D721Med (cell line): ENCODE results near the gene RAD54L.
A peak's percentile ranks its signal among the peaks of the same experiment; 100 is the strongest.
"Not testable (repeated sequence)": the region's sequence is repeated elsewhere in the genome, so short reads cannot be mapped to it uniquely, and the experiment has no call there.

ENCODE experiments used
- DNase-seq: peaks from one replicate; pipeline ENCODE4 v3.0.0; 2011; ENCODE audit warnings: low spot score; ENCODE audit not compliant: insufficient read length
- FAIRE-seq: peaks from 2 replicates; lab custom pipeline; 2011; peaks lifted over from hg19 to GRCh38; lab: Jason Lieb, UNC
- CTCF ChIP-seq: IDR thresholded peaks from 2 replicates; pipeline ENCODE4 v1.5.1; 2012; ENCODE audit warnings: mild to moderate bottlenecking, control low read depth; ENCODE audit not compliant: insufficient read depth; ENCODE audit errors: missing control alignments

The RAD54L gene

GRCh38 chr1:46242918-46243317 lies 4.6 kb upstream of the RAD54L start:
- no peak for FAIRE-seq
- no peak for DNase-seq
- no peak for TF ChIP-seq CTCF

DNA sequence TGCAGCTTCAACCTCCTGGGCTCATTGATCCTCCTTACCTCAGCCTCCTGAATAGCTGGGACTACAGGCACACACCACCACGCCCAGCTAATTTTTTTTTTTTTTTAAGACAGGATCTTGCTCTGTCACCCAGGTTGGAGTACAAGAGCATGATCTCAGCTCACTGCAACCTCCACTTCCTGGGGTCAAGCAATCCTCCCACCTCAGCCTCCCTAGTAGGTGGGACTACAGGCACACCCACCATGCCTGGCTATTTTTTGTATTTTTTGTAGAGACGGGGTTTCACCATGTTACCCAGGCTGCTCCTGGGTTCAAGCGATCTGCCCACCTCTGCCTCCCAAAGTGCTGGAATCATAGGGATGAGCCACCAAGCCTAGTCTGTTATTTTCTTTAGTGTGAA lies 3.7 kb upstream of the RAD54L start:
- not testable (repeated sequence) for DNase-seq, FAIRE-seq

DNA sequence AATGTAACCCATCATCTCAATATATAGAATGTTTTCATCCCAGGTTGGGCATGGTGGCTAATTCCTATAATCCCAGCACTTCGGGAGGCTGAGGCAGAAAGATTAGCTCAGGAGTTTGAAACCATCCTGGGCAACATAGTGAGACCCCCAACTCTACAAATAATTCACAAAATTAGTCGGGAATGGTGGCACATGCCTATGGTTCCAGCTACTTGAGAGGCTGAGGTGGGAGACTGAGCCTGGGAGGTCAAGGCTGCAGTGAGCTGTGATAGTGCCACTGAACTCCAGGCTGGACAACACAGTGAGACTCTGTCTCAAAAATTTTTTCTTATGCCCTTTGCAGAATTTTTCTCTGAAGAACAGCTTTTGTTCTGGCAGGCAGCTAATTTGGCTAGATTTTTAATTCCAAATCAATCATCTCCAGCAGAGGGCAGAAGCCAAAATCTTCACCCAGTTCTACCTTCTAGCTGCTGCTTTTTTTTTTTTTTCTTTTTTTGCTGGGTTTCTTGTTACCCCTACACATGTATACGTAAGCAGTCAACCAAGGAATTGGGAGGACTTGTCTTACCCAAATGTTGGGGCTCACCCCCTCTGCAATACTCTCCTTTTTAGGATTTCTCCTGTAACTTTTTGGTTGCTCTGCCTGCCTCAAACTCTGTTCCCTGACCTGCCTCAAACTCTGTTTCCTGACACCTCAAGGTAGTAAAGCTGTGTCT lies 2.7 kb upstream of the RAD54L start:
- DNase-seq (no peak), FAIRE-seq (no peak)
- peak; percentile 38 for TF ChIP-seq CTCF

GRCh38 chr1:46246136-46246535 lies 1.4 kb upstream of the RAD54L start:
- FAIRE-seq, DNase-seq: not testable (repeated sequence)

- FAIRE-seq (no peak), DNase-seq (peak; percentile 96)
- TF ChIP-seq CTCF, result no peak
Measured at GRCh38 chr1:46246548-46247435, 771 bp upstream of the RAD54L start.

GRCh38 chr1:46248122-46248920 lies 758 bp downstream of the RAD54L start:
- TF ChIP-seq CTCF, result no peak
- no peak for DNase-seq
- no peak for FAIRE-seq

DNA sequence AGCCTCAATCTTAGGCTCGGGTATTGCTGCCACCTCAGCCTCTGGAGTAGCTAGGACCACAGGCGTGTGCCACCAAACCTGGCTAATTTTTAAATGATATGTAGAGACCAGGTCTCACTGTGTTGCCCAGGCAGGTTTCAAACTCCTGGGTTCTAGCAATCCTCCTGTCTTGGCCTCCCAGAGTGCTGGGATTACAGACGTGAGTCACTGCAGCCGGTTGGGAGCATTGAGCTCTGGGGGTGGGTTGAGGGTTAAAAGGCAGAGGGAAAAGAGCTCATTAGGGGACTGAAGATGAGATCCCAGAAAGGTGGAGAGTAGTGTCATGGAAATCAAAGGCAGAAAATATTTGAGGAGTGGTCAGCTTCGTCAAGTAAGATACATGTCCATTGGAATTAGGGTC lies 7.1 kb downstream of the RAD54L start:
- no peak for TF ChIP-seq CTCF
- no peak for DNase-seq
- no peak for FAIRE-seq

GRCh38 chr1:46256523-46256922 lies 9.0 kb downstream of the RAD54L start:
- DNase-seq, result no peak
- no peak for TF ChIP-seq CTCF
- no peak for FAIRE-seq
